22Rv1 (cell line): Measurements from ENCODE around the gene STEAP4.

Source experiments
- ZFX ChIP-seq: fragments of 450-650 bp; IDR thresholded peaks from 2 replicates; pipeline ENCODE4 v1.6.1; 2017; ENCODE audit warnings: antibody characterized with exemption, borderline replicate concordance
- TF ChIP-seq, protein P1 (sequence below): fragments of 450-650 bp; IDR thresholded peaks from 2 replicates; pipeline ENCODE4 v1.5.1; 2017; ENCODE audit warnings: mild to moderate bottlenecking

DNA sequence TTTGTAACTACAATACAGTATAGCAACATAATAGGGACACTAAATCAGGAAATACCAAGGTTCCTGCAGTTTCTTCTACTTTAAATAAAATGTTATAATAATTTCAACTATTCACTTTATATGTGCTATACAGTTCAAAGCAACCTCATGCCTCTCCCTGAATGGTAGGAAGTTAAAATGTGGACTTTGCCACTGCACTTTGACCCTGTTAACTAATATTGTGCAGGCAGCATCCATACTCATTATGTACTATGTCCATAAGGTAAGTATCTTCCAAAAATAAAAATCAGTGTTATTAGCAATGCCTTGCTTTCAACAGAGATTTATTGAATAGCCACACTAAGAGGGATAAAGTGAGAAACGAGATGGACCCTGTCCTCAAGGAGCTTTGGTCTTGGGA, 4.8 kb downstream of the STEAP4 start:
- TF ChIP-seq, protein P1, sequence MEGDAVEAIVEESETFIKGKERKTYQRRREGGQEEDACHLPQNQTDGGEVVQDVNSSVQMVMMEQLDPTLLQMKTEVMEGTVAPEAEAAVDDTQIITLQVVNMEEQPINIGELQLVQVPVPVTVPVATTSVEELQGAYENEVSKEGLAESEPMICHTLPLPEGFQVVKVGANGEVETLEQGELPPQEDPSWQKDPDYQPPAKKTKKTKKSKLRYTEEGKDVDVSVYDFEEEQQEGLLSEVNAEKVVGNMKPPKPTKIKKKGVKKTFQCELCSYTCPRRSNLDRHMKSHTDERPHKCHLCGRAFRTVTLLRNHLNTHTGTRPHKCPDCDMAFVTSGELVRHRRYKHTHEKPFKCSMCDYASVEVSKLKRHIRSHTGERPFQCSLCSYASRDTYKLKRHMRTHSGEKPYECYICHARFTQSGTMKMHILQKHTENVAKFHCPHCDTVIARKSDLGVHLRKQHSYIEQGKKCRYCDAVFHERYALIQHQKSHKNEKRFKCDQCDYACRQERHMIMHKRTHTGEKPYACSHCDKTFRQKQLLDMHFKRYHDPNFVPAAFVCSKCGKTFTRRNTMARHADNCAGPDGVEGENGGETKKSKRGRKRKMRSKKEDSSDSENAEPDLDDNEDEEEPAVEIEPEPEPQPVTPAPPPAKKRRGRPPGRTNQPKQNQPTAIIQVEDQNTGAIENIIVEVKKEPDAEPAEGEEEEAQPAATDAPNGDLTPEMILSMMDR: no peak
- TF ChIP-seq ZFX: no peak
